Activated B cell treated with CpG ODN at 0.5 μM for 24 hours (primary cell): ENCODE results near the gene KRTAP5-6. TPM values are rescaled to one million over a fixed set of nuclear protein-coding genes. Genes with fewer than 3 reads are reported as not detected.
"Not testable (repeated sequence)": the region's sequence is repeated elsewhere in the genome, so short reads cannot be mapped to it uniquely, and the experiment has no call there.

Source experiments
- ATAC-seq: fragments of 200-7000 bp; cut with Tn5 transposase; one replicate; pipeline ENCODE4 v1.10.0; 2021; ENCODE audit warnings: low read depth, mild to moderate bottlenecking, moderate library complexity
- CTCF ChIA-PET: fragments of 350-600 bp; sonication (Branson Sonifier 250); formaldehyde crosslinking; loops from one replicate; lab custom pipeline; 2021; ENCODE audit warnings: antibody characterized with exemption; lab: Charles Lee
- POLR2A ChIA-PET: fragments of 350-600 bp; sonication (Branson Sonifier 250); formaldehyde crosslinking; loops from one replicate; lab custom pipeline; 2021; ENCODE audit warnings: antibody characterized with exemption; lab: Charles Lee
- DNase-seq: peaks from one replicate; pipeline ENCODE4 v3.0.0; 2022
- H3K27ac Mint-ChIP-seq: one replicate; pipeline ENCODE4 v1.8.0; 2020; ENCODE audit warnings: mixed read lengths
- H3K27me3 Mint-ChIP-seq: one replicate; pipeline ENCODE4 v1.8.0; 2021; ENCODE audit warnings: mixed read lengths
- H3K36me3 Mint-ChIP-seq: one replicate; pipeline ENCODE4 v1.8.0; 2021; ENCODE audit warnings: low read depth, mixed read lengths
- H3K4me1 Mint-ChIP-seq: one replicate; pipeline ENCODE4 v1.8.0; 2021; ENCODE audit warnings: mixed read lengths
- H3K4me3 Mint-ChIP-seq: one replicate; pipeline ENCODE4 v1.8.0; 2020; ENCODE audit warnings: mild to moderate bottlenecking, mixed read lengths
- H3K9me3 Mint-ChIP-seq: one replicate; pipeline ENCODE4 v1.8.0; 2020; ENCODE audit warnings: mixed read lengths
- CTCF ChIP-seq: fragments of 200-600 bp; IDR thresholded peaks from one replicate; pipeline ENCODE4 v1.8.0; 2022; ENCODE audit warnings: antibody characterized with exemption, mild to moderate bottlenecking
- intact Hi-C: fragments of 100-400 bp; cut with micrococcal nuclease; formaldehyde crosslinking; loops from one replicate; pipeline ENCODE4 v1.15.1; 2024
- total RNA-seq: library from RNA; stranded (reverse); gene quantifications from 2 replicates; pipeline ENCODE4 v1.2.3, GENCODE V29; 2022

Gene KRTAP5-6
- total RNA-seq, 1 donor from 2014 or later = not detected

- intact Hi-C loops = no loop called here
- ChIA-PET POLR2A (no interaction called here), CTCF (interaction anchor here (0.6 kb wide), 1 partner anchor 35 kb away, joined by 3 read pairs; no protein-coding TSS in a partner anchor)
- Mint-ChIP-seq H3K27ac (no peak overlapping the region), H3K27me3 (peaks cover 44% of the 10 kb centered on the region), H3K9me3 (no peaks in the 10 kb centered on the region), H3K4me3 (no peak overlapping the region), H3K4me1 (peaks cover 3% of the 10 kb centered on the region), H3K36me3 (no peaks in the 10 kb centered on the region)
- DNase-seq (peak; percentile 7), ATAC-seq (no peak)
- no peak for TF ChIP-seq CTCF
These were observed 40.9 kb upstream of the KRTAP5-6 start for GRCh38 chr11:1656061-1656441.

GRCh38 chr11:1656670-1657069, 40.3 kb upstream of the KRTAP5-6 start:
- Mint-ChIP-seq H3K4me3 (no peak overlapping the region), H3K9me3 (no peaks in the 10 kb centered on the region), H3K4me1 (peaks cover 3% of the 10 kb centered on the region), H3K27me3 (peaks cover 44% of the 10 kb centered on the region), H3K27ac (no peak overlapping the region), H3K36me3 (no peaks in the 10 kb centered on the region)
- ChIA-PET POLR2A (no interaction called here), CTCF (no interaction called here)
- no peak for TF ChIP-seq CTCF
- intact Hi-C loops = no loop called here
- ATAC-seq (no peak), DNase-seq (no peak)

GRCh38 chr11:1659506-1659905, 37.5 kb upstream of the KRTAP5-6 start:
- H3K36me3 Mint-ChIP-seq = no peaks in the 10 kb centered on the region
- no peak for DNase-seq
- H3K9me3 Mint-ChIP-seq = no peaks in the 10 kb centered on the region
- no peak overlapping the region for H3K4me3 Mint-ChIP-seq
- peaks cover 38% of the 10 kb centered on the region for H3K27me3 Mint-ChIP-seq
- CTCF ChIA-PET = no interaction called here
- TF ChIP-seq CTCF = no peak
- POLR2A ChIA-PET = no interaction called here
- intact Hi-C loops = no loop called here
- no peak overlapping the region for H3K27ac Mint-ChIP-seq
- no peak for ATAC-seq
- H3K4me1 Mint-ChIP-seq = peaks cover 3% of the 10 kb centered on the region

GRCh38 chr11:1660111-1660867, 36.7 kb upstream of the KRTAP5-6 start:
- H3K9me3 Mint-ChIP-seq = no peaks in the 10 kb centered on the region
- ChIA-PET POLR2A (no interaction called here), CTCF (no interaction called here)
- DNase-seq (no peak), ATAC-seq (no peak)
- peaks cover 34% of the 10 kb centered on the region for H3K27me3 Mint-ChIP-seq
- H3K27ac Mint-ChIP-seq = no peak overlapping the region
- H3K36me3 Mint-ChIP-seq = no peaks in the 10 kb centered on the region
- peaks cover 3% of the 10 kb centered on the region for H3K4me1 Mint-ChIP-seq
- intact Hi-C loops = no loop called here
- no peak for TF ChIP-seq CTCF
- no peak overlapping the region for H3K4me3 Mint-ChIP-seq

GRCh38 chr11:1661454-1662269, 35.3 kb upstream of the KRTAP5-6 start:
- intact Hi-C loops, DNase-seq, H3K4me1 Mint-ChIP-seq: not testable (repeated sequence)

GRCh38 chr11:1662699-1663283, 34.2 kb upstream of the KRTAP5-6 start:
- DNase-seq, H3K36me3 Mint-ChIP-seq, intact Hi-C loops, H3K4me3 Mint-ChIP-seq, H3K4me1 Mint-ChIP-seq, ATAC-seq, CTCF ChIA-PET, H3K9me3 Mint-ChIP-seq, H3K27ac Mint-ChIP-seq, POLR2A ChIA-PET: not testable (repeated sequence)
- peaks cover 25% of the 10 kb centered on the region for H3K27me3 Mint-ChIP-seq

More at GRCh38 chr11:1661454-1662269, 35.3 kb upstream of the KRTAP5-6 start:
- H3K9me3 Mint-ChIP-seq, ATAC-seq, CTCF ChIA-PET, H3K36me3 Mint-ChIP-seq, H3K27ac Mint-ChIP-seq, H3K4me3 Mint-ChIP-seq, POLR2A ChIA-PET: not testable (repeated sequence)
- peaks cover 27% of the 10 kb centered on the region for H3K27me3 Mint-ChIP-seq
